T1000 (cell line): ENCODE data around the gene BPIFB2.

Source experiments
- DNase-seq: peaks from one replicate; lab custom pipeline; 2025; ENCODE audit warnings: mixed read lengths; lab: John Stamatoyannopoulos, UW

Gene BPIFB2

GRCh38 chr20:32985596-32985995, 21.9 kb upstream of the BPIFB2 start:
- no peak for DNase-seq

GRCh38 chr20:32986331-32986966, 21.1 kb upstream of the BPIFB2 start:
- DNase-seq: no peak

GRCh38 chr20:32987044-32987825, 20.3 kb upstream of the BPIFB2 start:
- DNase-seq: no peak

- DNase-seq: no peak
Measured at GRCh38 chr20:32988008-32988407, 19.5 kb upstream of the BPIFB2 start.

- no peak for DNase-seq
Measured at GRCh38 chr20:32989507-32990283, 17.8 kb upstream of the BPIFB2 start.

GRCh38 chr20:32990426-32990825, 17.1 kb upstream of the BPIFB2 start:
- DNase-seq: no peak

- no peak for DNase-seq
Measured at GRCh38 chr20:32991383-32991782, 16.1 kb upstream of the BPIFB2 start.

- DNase-seq: no peak
Measured at GRCh38 chr20:32991792-32992641, 15.5 kb upstream of the BPIFB2 start.

GRCh38 chr20:32993496-32994050, 13.9 kb upstream of the BPIFB2 start:
- DNase-seq: no peak

- no peak for DNase-seq
Measured at GRCh38 chr20:32995802-32996201, 11.7 kb upstream of the BPIFB2 start.

- no peak for DNase-seq
Measured at GRCh38 chr20:32997431-32997830, 10.1 kb upstream of the BPIFB2 start.

GRCh38 chr20:32999603-33000250, 7.8 kb upstream of the BPIFB2 start:
- DNase-seq: no peak

GRCh38 chr20:33000802-33001466, 6.6 kb upstream of the BPIFB2 start:
- DNase-seq: no peak

GRCh38 chr20:33002087-33002808, 5.3 kb upstream of the BPIFB2 start:
- DNase-seq: no peak

GRCh38 chr20:33004141-33004751, 3.3 kb upstream of the BPIFB2 start, which contains the start of gene SUN5:
SUN5 (minus strand) TSS chr20:33004433; CDS start chr20:33004340, 93 bp downstream.
- no peak for DNase-seq

GRCh38 chr20:33005132-33005566, 2.4 kb upstream of the BPIFB2 start:
- DNase-seq: no peak

GRCh38 chr20:33005908-33006775, 1.4 kb upstream of the BPIFB2 start:
- DNase-seq: no peak

- DNase-seq: no peak
Measured at GRCh38 chr20:33006776-33007375, 628 bp upstream of the BPIFB2 start.
